ENCODE results near the gene BEST1. TPM values are rescaled to one million over a fixed set of nuclear protein-coding genes. Genes with fewer than 3 reads are reported as not detected.

The BEST1 gene
- polyA plus RNA-seq, 2 of the 4 experiments (the other 2 are of a cell fraction), result 1.2 to 1.9 TPM

- H3K4me1 ChIP-seq, result no peaks in the 10 kb centered on the region
- ATAC-seq, result no peak
- H3K9me3 ChIP-seq, result no peaks in the 10 kb centered on the region
- DNase-seq (ENCODE audit: low read depth in 1 of 2, low spot score in 1 of 2), result no peak
- FAIRE-seq, result no peak
- WGBS (ENCODE audit: missing lambda C conversion rate), result 99% methylated on average over 12 of the region's 13 CpGs
- H3K4me3 ChIP-seq, result no peak overlapping the region
- ChIA-PET CTCF (interaction anchor here (0.6 to 19.8 kb wide), 8 partner anchors 11 to 403 kb away, joined by 3 to 565 read pairs (median 5); partner anchors contain the start of gene BEST1), POLR2A (no interaction called here)
- 0 out of 6 replicates have a peak overlapping the region, but pooled peaks of 1 of the 2 experiments have one; percentile 13 for H3K27ac ChIP-seq
- H3K4me2 ChIP-seq, result no peak overlapping the region
- TF ChIP-seq TFCP2L1 (CRISPR knock-in tag; IDR thresholded peaks at IDR 0.05) (no peak), RNF2 (IDR thresholded peaks at IDR 0.05; ENCODE audit: borderline replicate concordance, low read depth) (no peak), EHF (CRISPR knock-in tag; IDR thresholded peaks at IDR 0.05) (no peak), GATA3 (IDR thresholded peaks at IDR 0.05; ENCODE audit: borderline replicate concordance) (no peak), ZFP36 (IDR thresholded peaks at IDR 0.05; ENCODE audit: borderline replicate concordance, partially characterized antibody) (no peak), CBX8 (IDR thresholded peaks at IDR 0.05) (no peak), MAZ (IDR thresholded peaks at IDR 0.05; ENCODE audit: borderline replicate concordance, low read depth, low read length) (no peak), ZC3H11A (IDR thresholded peaks at IDR 0.05) (no peak), MYC (IDR thresholded peaks at IDR 0.05; ENCODE audit: borderline replicate concordance, low read length) (no peak), FOXS1 (CRISPR knock-in tag; IDR thresholded peaks at IDR 0.05) (no peak), EP300 (IDR thresholded peaks at IDR 0.05) (no peak), MAFK (IDR thresholded peaks at IDR 0.05; ENCODE audit: partially characterized antibody) (no peak), FOSL2 (IDR thresholded peaks at IDR 0.05) (no peak), FOSL2 (CRISPR knock-in tag; IDR thresholded peaks at IDR 0.05) (no peak), ZSCAN20 (CRISPR knock-in tag; IDR thresholded peaks at IDR 0.05) (no peak), POLR2AphosphoS2 (conservative IDR thresholded peaks at IDR 0.05; ENCODE audit: low read length) (no peak), FOSB (CRISPR knock-in tag; IDR thresholded peaks at IDR 0.05) (no peak), PHF8 (IDR thresholded peaks at IDR 0.05; ENCODE audit: borderline replicate concordance, low read depth) (no peak)
- TF ChIP-seq, protein P1, sequence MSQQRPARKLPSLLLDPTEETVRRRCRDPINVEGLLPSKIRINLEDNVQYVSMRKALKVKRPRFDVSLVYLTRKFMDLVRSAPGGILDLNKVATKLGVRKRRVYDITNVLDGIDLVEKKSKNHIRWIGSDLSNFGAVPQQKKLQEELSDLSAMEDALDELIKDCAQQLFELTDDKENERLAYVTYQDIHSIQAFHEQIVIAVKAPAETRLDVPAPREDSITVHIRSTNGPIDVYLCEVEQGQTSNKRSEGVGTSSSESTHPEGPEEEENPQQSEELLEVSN (IDR thresholded peaks at IDR 0.05; ENCODE audit: borderline replicate concordance, low read depth), result no peak
Measured at GRCh38 chr11:61910187-61911127, 39.7 kb upstream of the BEST1 start.

- CTCF ChIA-PET, result interaction anchor here (2.3 to 19.8 kb wide), 3 partner anchors 12 to 197 kb away, joined by 10 to 565 read pairs (median 198); partner anchors contain the start of gene BEST1
- ATAC-seq (no peak), DNase-seq (ENCODE audit: low read depth in 1 of 2, low spot score in 1 of 2) (no peak), FAIRE-seq (no peak)
- WGBS (ENCODE audit: missing lambda C conversion rate), result 75% methylated on average over 7 of the region's 7 CpGs
- 0 out of 6 replicates have a peak overlapping the region, but pooled peaks of 1 of the 2 experiments have one; percentile 13 for H3K27ac ChIP-seq
- H3K4me1 ChIP-seq, result no peaks in the 10 kb centered on the region
- POLR2A ChIA-PET, result no interaction called here
- no peak for TF ChIP-seq FOSB (CRISPR knock-in tag; IDR thresholded peaks at IDR 0.05)
- no peak for TF ChIP-seq RFX5 (IDR thresholded peaks at IDR 0.05)
- H3K4me3 ChIP-seq, result no peak overlapping the region
- no peak overlapping the region for H3K4me2 ChIP-seq
- H3K9me3 ChIP-seq, result no peaks in the 10 kb centered on the region
Measured at GRCh38 chr11:61911128-61911700, 38.9 kb upstream of the BEST1 start.

- POLR2A ChIA-PET, result no interaction called here
- WGBS (ENCODE audit: missing lambda C conversion rate), result 85% methylated on average over 17 of the region's 17 CpGs
- Histone ChIP-seq H3K27ac (no peak overlapping the region), H3K4me1 (peaks cover 5% of the 10 kb centered on the region; the same call in 1 of the 3 replicates), H3K4me2 (no peak overlapping the region), H3K4me3 (no peak overlapping the region), H3K9me3 (no peaks in the 10 kb centered on the region)
- TF ChIP-seq, protein P2, sequence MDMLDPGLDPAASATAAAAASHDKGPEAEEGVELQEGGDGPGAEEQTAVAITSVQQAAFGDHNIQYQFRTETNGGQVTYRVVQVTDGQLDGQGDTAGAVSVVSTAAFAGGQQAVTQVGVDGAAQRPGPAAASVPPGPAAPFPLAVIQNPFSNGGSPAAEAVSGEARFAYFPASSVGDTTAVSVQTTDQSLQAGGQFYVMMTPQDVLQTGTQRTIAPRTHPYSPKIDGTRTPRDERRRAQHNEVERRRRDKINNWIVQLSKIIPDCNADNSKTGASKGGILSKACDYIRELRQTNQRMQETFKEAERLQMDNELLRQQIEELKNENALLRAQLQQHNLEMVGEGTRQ (IDR thresholded peaks at IDR 0.05), result no peak
- TF ChIP-seq SREBF2 (IDR thresholded peaks at IDR 0.05) (no peak), NR3C1 (IDR thresholded peaks at IDR 0.05) (no peak), FOSL2 (IDR thresholded peaks at IDR 0.05) (no peak), FOSL2 (CRISPR knock-in tag; IDR thresholded peaks at IDR 0.05) (no peak)
- ATAC-seq, result no peak
- DNase-seq (ENCODE audit: low read depth in 1 of 2, low spot score in 1 of 2), result no peak
- FAIRE-seq, result no peak
- CTCF ChIA-PET, result interaction anchor here (2.3 to 19.8 kb wide), 4 partner anchors 13 to 196 kb away, joined by 10 to 565 read pairs (median 104); partner anchors contain the start of gene BEST1
Measured at GRCh38 chr11:61911701-61912529, 38.2 kb upstream of the BEST1 start.

All from A549 (cell line).